Breast epithelium (tissue), 4 donors: ENCODE data around the gene AATK. TPM values are rescaled to one million over a fixed set of nuclear protein-coding genes. Genes with fewer than 3 reads are reported as not detected.
A peak's percentile ranks its signal among the peaks of the same experiment; 100 is the strongest.

ENCODE experiments used
- DNase-seq, 2 donors: peaks; one replicate each; pipeline ENCODE4 v3.0.0-alpha.2; 2019; ENCODE audit warnings: low spot score in 2 of 2
- H3K27ac ChIP-seq, 2 donors: fragments of 200-600 bp; sonication (generic) in 1 of 2; one replicate each; pipeline ENCODE4 v1.5.1; 2016 to 2019; ENCODE audit warnings: mild to moderate bottlenecking in 1 of 2
- H3K27me3 ChIP-seq, 2 donors: fragments of 200-600 bp; sonication (generic) in 1 of 2; one replicate each; pipeline versions ENCODE4 v1.5.1 to v1.6.0; 2017 to 2019; ENCODE audit warnings: control low read depth in 1 of 2, mild to moderate bottlenecking in 1 of 2
- H3K36me3 ChIP-seq: fragments of 200-600 bp; one replicate; pipeline ENCODE4 v1.5.1; 2019
- H3K4me1 ChIP-seq, 2 donors: fragments of 200-600 bp; sonication (generic); one replicate each; pipeline ENCODE4 v1.5.1; 2016 to 2019; ENCODE audit warnings: control low read depth in 1 of 2
- H3K4me3 ChIP-seq, 3 donors: fragments of 200-600 bp; sonication (generic); 1 replicate in 2 of 3; 2 replicates in 1 of 3; pipeline ENCODE4 v1.5.1; 2016 to 2019; ENCODE audit warnings: mild to moderate bottlenecking in 3 of 3, moderate library complexity in 2 of 3
- H3K9me3 ChIP-seq, 2 donors: fragments of 200-600 bp; sonication (generic) in 1 of 2; one replicate each; pipeline ENCODE4 v1.5.1; 2016 to 2019; ENCODE audit warnings: control low read depth in 1 of 2
- CTCF ChIP-seq, 3 donors: fragments of 450-650 bp; IDR thresholded peaks; one replicate each; pipeline ENCODE4 v1.5.1; 2016 to 2017; ENCODE audit warnings: antibody characterized with exemption in 3 of 3, mild to moderate bottlenecking in 3 of 3, moderate library complexity in 3 of 3
- POLR2A ChIP-seq: fragments of 450-650 bp; IDR thresholded peaks from one replicate; pipeline ENCODE4 v1.6.1; 2016; ENCODE audit warnings: antibody characterized with exemption, mild to moderate bottlenecking, moderate library complexity
- POLR2AphosphoS5 ChIP-seq, 3 donors: sonication (generic); formaldehyde crosslinking; IDR thresholded peaks; one replicate each; pipeline ENCODE4 v1.6.1; 2017; ENCODE audit warnings: antibody characterized with exemption in 3 of 3
- intact Hi-C: fragments of 100-400 bp; cut with DNase I; formaldehyde crosslinking; loops from one replicate; pipeline ENCODE4 v1.15.1; 2023; ENCODE audit warnings: low total_unique reads
- total RNA-seq, 3 donors: library from RNA; depleted of rRNA; stranded (reverse); fragments of >200 nt; gene quantifications; one replicate each; pipeline ENCODE4 v1.1.0, GENCODE V29; 2016

AATK gene, protein sequence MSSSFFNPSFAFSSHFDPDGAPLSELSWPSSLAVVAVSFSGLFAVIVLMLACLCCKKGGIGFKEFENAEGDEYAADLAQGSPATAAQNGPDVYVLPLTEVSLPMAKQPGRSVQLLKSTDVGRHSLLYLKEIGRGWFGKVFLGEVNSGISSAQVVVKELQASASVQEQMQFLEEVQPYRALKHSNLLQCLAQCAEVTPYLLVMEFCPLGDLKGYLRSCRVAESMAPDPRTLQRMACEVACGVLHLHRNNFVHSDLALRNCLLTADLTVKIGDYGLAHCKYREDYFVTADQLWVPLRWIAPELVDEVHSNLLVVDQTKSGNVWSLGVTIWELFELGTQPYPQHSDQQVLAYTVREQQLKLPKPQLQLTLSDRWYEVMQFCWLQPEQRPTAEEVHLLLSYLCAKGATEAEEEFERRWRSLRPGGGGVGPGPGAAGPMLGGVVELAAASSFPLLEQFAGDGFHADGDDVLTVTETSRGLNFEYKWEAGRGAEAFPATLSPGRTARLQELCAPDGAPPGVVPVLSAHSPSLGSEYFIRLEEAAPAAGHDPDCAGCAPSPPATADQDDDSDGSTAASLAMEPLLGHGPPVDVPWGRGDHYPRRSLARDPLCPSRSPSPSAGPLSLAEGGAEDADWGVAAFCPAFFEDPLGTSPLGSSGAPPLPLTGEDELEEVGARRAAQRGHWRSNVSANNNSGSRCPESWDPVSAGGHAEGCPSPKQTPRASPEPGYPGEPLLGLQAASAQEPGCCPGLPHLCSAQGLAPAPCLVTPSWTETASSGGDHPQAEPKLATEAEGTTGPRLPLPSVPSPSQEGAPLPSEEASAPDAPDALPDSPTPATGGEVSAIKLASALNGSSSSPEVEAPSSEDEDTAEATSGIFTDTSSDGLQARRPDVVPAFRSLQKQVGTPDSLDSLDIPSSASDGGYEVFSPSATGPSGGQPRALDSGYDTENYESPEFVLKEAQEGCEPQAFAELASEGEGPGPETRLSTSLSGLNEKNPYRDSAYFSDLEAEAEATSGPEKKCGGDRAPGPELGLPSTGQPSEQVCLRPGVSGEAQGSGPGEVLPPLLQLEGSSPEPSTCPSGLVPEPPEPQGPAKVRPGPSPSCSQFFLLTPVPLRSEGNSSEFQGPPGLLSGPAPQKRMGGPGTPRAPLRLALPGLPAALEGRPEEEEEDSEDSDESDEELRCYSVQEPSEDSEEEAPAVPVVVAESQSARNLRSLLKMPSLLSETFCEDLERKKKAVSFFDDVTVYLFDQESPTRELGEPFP (N-terminal part only)
- total RNA-seq = under 1 TPM; under 0.01 to 0.98 (median 0.73) TPM

GRCh38 chr17:81166033-81166492 is at the start of gene AATK:
AATK (minus strand) TSS chr17:81166221; CDS start chr17:81165992, 229 bp downstream.
- Histone ChIP-seq H3K27ac (peak within 1 kb of the TSS in 1 of 2 donors; percentile 4), H3K4me1 (no peaks in the 10 kb centered on the region), H3K27me3 (peaks cover 0 to 4% of the 10 kb centered on the region in 2 donors), H3K4me3 (peak within 1 kb of the TSS; percentile 23 to 66 (median 42)), H3K9me3 (no peaks in the 10 kb centered on the region), H3K36me3 (no peaks in the 10 kb centered on the region)
- intact Hi-C loops = no loop called here
- DNase-seq = no peak
- no peak for TF ChIP-seq POLR2A

DNA sequence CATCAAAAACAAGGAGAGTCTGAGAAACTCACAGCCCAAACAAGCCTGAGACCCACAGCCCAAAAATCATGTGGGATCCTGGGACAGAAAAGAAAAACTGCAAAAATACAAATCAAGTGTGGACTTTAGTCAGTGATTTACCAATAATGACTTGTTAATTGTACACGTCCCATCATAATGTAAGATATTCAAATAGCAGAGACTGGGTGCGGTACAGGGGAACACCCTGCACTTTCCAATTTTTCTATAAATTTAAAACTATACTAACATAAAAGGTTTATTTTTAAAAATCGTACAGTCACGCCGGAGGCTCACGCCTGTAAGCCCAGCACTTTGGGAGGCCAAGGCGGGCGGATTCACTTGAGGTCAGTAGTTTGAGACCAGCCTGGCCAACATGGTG is 48.0 kb upstream of the AATK start:
- intact Hi-C loops = no loop called here
- TF ChIP-seq POLR2A (no peak), POLR2AphosphoS5 (IDR thresholded peaks at IDR 0.05) (no peak)
- no peaks in the 10 kb centered on the region for H3K36me3 ChIP-seq

GRCh38 chr17:81212365-81212764 is 46.3 kb upstream of the AATK start:
- Histone ChIP-seq H3K27ac (no peak overlapping the region), H3K27me3 (no peaks in the 10 kb centered on the region), H3K4me1 (no peaks in the 10 kb centered on the region), H3K9me3 (no peaks in the 10 kb centered on the region), H3K4me3 (no peak overlapping the region), H3K36me3 (no peaks in the 10 kb centered on the region)
- TF ChIP-seq POLR2AphosphoS5 (IDR thresholded peaks at IDR 0.05) = no peak
- no peak for TF ChIP-seq CTCF (IDR thresholded peaks at IDR 0.05)
- no peak for TF ChIP-seq POLR2A
- DNase-seq = no peak
- intact Hi-C loops = no loop called here

More for the DNA sequence above, 48.0 kb upstream of the AATK start:
- Histone ChIP-seq H3K9me3 (no peaks in the 10 kb centered on the region), H3K27me3 (no peaks in the 10 kb centered on the region), H3K4me1 (no peaks in the 10 kb centered on the region), H3K27ac (no peak overlapping the region), H3K4me3 (no peak overlapping the region)
- DNase-seq = no peak

DNA sequence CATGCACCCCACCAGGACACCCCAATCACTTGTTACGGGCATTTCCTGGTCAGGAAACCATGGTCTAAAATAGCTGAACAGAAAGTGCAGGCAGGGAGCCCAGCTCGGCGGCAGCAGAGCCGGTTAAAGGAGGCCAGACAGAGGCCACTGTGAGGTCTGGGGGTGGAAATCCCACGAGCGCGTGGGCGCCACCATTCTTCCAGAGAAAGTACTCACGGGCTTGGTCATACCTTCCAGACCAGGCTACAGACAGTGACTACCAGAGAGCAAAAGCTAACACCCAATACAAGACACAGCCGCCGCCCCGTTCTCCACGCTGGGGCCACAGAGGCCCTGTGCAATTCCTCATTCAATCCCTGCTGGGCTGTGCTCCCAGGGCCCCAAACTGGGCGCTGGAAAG is 44.8 kb upstream of the AATK start:
- H3K4me1 ChIP-seq = no peaks in the 10 kb centered on the region
- H3K27ac ChIP-seq = peak overlapping the region in 1 of 2 donors; percentile 25
- intact Hi-C loops = no loop called here
- H3K9me3 ChIP-seq = no peaks in the 10 kb centered on the region
- H3K4me3 ChIP-seq = no peak overlapping the region
- no peaks in the 10 kb centered on the region for H3K36me3 ChIP-seq
- no peaks in the 10 kb centered on the region for H3K27me3 ChIP-seq
- no peak for DNase-seq
- TF ChIP-seq POLR2A = no peak
- no peak for TF ChIP-seq POLR2AphosphoS5 (IDR thresholded peaks at IDR 0.05)
- TF ChIP-seq CTCF (IDR thresholded peaks at IDR 0.05) = no peak

DNA sequence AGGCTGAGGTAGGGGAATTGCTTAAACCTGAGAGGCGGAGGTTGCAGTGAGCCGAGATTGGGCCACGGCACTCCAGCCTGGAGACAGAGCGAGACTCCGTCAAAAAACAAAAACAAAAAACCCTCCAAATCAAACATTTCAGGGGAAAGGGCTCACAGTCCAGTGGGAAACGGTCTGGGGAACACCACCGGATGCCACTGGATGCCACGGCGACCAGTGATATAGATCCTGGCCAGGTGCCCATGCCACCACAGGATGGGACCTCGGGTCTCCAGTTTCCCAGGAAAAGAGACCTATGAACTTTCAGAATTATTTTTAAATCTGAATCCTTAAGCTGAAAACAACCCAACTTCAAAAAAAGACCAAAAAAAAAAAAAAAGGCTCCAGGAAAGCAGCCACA is 44.4 kb upstream of the AATK start:
- H3K4me3 ChIP-seq = no peak overlapping the region
- no peaks in the 10 kb centered on the region for H3K36me3 ChIP-seq
- no peak for DNase-seq
- no peaks in the 10 kb centered on the region for H3K9me3 ChIP-seq
- no peaks in the 10 kb centered on the region for H3K27me3 ChIP-seq
- no peaks in the 10 kb centered on the region for H3K4me1 ChIP-seq
- intact Hi-C loops = no loop called here
- H3K27ac ChIP-seq = no peak overlapping the region
- TF ChIP-seq POLR2A (no peak), POLR2AphosphoS5 (IDR thresholded peaks at IDR 0.05) (no peak), CTCF (IDR thresholded peaks at IDR 0.05) (no peak)
